ENCODE data around the gene CRB3. TPM values are rescaled to one million over a fixed set of nuclear protein-coding genes. Genes with fewer than 3 reads are reported as not detected.

Gene CRB3
- total RNA-seq, 1 experiment from 2014 or later: 53.9 TPM

DNA sequence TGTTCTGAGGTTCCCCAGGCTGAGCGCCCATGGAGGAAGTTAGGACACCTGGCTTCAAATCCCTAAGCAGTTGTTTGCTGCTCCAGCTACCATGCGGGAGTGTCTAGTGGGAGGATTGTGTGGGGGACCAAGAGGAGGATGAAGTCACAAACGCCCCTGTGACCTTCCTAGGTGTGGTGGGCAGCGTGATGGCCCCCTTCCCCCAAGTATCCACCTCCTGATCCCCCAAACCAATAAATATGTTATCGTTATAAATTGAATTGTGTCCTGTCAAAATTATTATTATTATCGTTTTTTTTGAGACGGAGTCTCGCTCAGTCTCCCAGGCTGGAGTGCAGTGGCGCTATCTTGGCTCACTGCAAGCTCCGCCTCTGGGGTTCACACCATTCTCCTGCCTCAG lies 30.4 kb upstream of the CRB3 start, which contains the start of gene SLC25A41:
Gene SLC25A41, minus strand, starts transcription at position 101 of the 400 bp plus-strand sequence. Its CDS starts 70 bp downstream, at position 31.
- ChIA-PET POLR2A (no interaction called here), CTCF (no interaction called here)
- intact Hi-C loops (cut with micrococcal nuclease; ENCODE audit: unreplicated experiment): no loop called here
- H3K4me1 ChIP-seq: no peaks in the 10 kb centered on the region
- Mint-ChIP-seq H3K4me3 (ENCODE audit: unreplicated experiment) (no peak within 1 kb of the TSS), H3K4me1 (ENCODE audit: low read depth, unreplicated experiment) (no peaks in the 10 kb centered on the region), H3K9me3 (ENCODE audit: unreplicated experiment) (no peaks in the 10 kb centered on the region), H3K36me3 (ENCODE audit: insufficient read depth, unreplicated experiment) (no peaks in the 10 kb centered on the region), H3K27me3 (ENCODE audit: insufficient read depth, unreplicated experiment) (no peaks in the 10 kb centered on the region), H3K27ac (ENCODE audit: unreplicated experiment) (no peak within 1 kb of the TSS)
- TF ChIP-seq CTCF (IDR thresholded peaks at IDR 0.05; ENCODE audit: insufficient read depth in 1 of 2, low read depth in 1 of 2, low read length in 1 of 2, severe bottlenecking in 1 of 2, unreplicated experiment in 1 of 2): no peak
- no peak for DNase-seq
- H3K27me3 ChIP-seq (replicated peaks; ENCODE audit: control insufficient read depth, insufficient read depth, low read length): no peaks in the 10 kb centered on the region
- no peaks in the 10 kb centered on the region for H3K36me3 ChIP-seq (ENCODE audit: control insufficient read depth, insufficient read depth, low read length)
- no TSS peak for BruUV-seq (replicated peaks)
- H3K9me3 ChIP-seq: no peaks in the 10 kb centered on the region
- H3K4me3 ChIP-seq (ENCODE audit: low read depth, low read length): no peak within 1 kb of the TSS

DNA sequence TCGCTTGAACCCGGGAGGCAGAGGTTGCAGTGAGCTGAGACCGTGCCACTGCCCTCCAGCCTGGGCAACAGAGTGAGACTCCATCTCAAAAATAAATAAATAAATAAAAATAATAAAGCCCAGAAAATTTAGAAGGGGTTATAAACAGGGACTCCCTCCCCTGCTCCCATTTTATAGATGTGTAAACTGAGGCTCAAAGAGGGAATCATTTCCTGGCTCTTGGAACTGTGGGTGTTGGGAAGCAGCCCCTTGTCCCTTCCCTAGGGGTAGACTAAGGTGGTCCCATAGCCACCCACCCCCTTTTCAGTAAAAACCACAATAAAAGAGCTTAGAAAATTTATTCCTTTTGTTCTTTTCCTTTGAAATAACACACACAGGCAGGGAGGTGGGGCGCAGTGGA lies 24.3 kb upstream of the CRB3 start:
- Mint-ChIP-seq H3K4me1 (ENCODE audit: low read depth, unreplicated experiment) (no peaks in the 10 kb centered on the region), H3K27me3 (ENCODE audit: insufficient read depth, unreplicated experiment) (no peaks in the 10 kb centered on the region), H3K36me3 (ENCODE audit: insufficient read depth, unreplicated experiment) (peaks cover 15% of the 10 kb centered on the region), H3K4me3 (ENCODE audit: unreplicated experiment) (no peak overlapping the region), H3K9me3 (ENCODE audit: unreplicated experiment) (no peaks in the 10 kb centered on the region), H3K27ac (ENCODE audit: unreplicated experiment) (no peak overlapping the region)
- TF ChIP-seq CTCF (IDR thresholded peaks at IDR 0.05; ENCODE audit: insufficient read depth in 1 of 2, low read depth in 1 of 2, low read length in 1 of 2, severe bottlenecking in 1 of 2, unreplicated experiment in 1 of 2): no peak
- H3K27me3 ChIP-seq (replicated peaks; ENCODE audit: control insufficient read depth, insufficient read depth, low read length): no peaks in the 10 kb centered on the region
- no peak for DNase-seq
- no peaks in the 10 kb centered on the region for H3K9me3 ChIP-seq
- no peak overlapping the region for H3K4me3 ChIP-seq (ENCODE audit: low read depth, low read length)
- H3K4me1 ChIP-seq: no peaks in the 10 kb centered on the region
- no TSS peak for BruUV-seq (replicated peaks)
- no peaks in the 10 kb centered on the region; the same call in 1 of the 2 replicates for H3K36me3 ChIP-seq (ENCODE audit: control insufficient read depth, insufficient read depth, low read length)
- ChIA-PET POLR2A (no interaction called here), CTCF (no interaction called here)
- intact Hi-C loops (cut with micrococcal nuclease; ENCODE audit: unreplicated experiment): no loop called here

DNA sequence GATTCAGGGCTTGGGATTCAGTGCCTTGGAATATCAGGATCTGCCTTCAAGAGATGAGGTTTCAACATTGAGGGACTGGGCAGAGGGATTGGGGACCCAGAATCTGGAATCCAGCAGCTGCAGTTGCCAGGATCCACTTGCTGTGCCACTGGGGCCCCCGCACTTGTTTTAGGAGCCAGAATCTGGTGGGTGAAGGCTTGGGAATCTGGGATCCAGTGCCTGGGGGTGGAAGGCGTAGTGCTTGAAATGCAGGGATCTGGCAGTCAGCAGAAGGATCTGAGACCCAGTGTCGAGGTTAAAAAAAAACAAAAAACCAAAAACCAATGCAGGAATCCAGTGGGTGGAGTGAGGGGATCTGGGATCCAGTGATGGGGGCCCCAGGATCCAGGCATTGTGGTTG lies 23.2 kb upstream of the CRB3 start:
- no peak for DNase-seq
- Mint-ChIP-seq H3K27ac (ENCODE audit: unreplicated experiment) (no peak overlapping the region), H3K4me3 (ENCODE audit: unreplicated experiment) (no peak overlapping the region), H3K27me3 (ENCODE audit: insufficient read depth, unreplicated experiment) (no peaks in the 10 kb centered on the region), H3K36me3 (ENCODE audit: insufficient read depth, unreplicated experiment) (peaks cover 21% of the 10 kb centered on the region), H3K4me1 (ENCODE audit: low read depth, unreplicated experiment) (no peaks in the 10 kb centered on the region), H3K9me3 (ENCODE audit: unreplicated experiment) (peaks cover 8% of the 10 kb centered on the region)
- no peak overlapping the region for H3K4me3 ChIP-seq (ENCODE audit: low read depth, low read length)
- no peaks in the 10 kb centered on the region for H3K4me1 ChIP-seq
- POLR2A ChIA-PET: no interaction called here
- CTCF ChIA-PET: no interaction called here
- no peaks in the 10 kb centered on the region; the same call in 1 of the 2 replicates for H3K36me3 ChIP-seq (ENCODE audit: control insufficient read depth, insufficient read depth, low read length)
- no peaks in the 10 kb centered on the region for H3K9me3 ChIP-seq
- intact Hi-C loops (cut with micrococcal nuclease; ENCODE audit: unreplicated experiment): no loop called here
- TF ChIP-seq CTCF (IDR thresholded peaks at IDR 0.05; ENCODE audit: insufficient read depth in 1 of 2, low read depth in 1 of 2, low read length in 1 of 2, severe bottlenecking in 1 of 2, unreplicated experiment in 1 of 2): no peak
- no TSS peak for BruUV-seq (replicated peaks)
- no peaks in the 10 kb centered on the region for H3K27me3 ChIP-seq (replicated peaks; ENCODE audit: control insufficient read depth, insufficient read depth, low read length)

Measured in Caco-2 (cell line).